GM23338 (cell line): ENCODE measurements around the gene CPNE8. TPM values are rescaled to one million over a fixed set of nuclear protein-coding genes. Genes with fewer than 3 reads are reported as not detected.

ENCODE experiments used
- ATAC-seq: fragments of 200-7000 bp; cut with Tn5 transposase; 3 replicates; pipeline ENCODE4 v1.9.1; 2020
- DNase-seq: peaks from one replicate; pipeline ENCODE4 v3.0.0-alpha.2; 2015; ENCODE audit warnings: low spot score
- H2AFZ ChIP-seq: fragments of 200-600 bp; sonication (generic); 2 replicates; pipeline ENCODE4 v1.8.0; 2016; ENCODE audit warnings: antibody characterized with exemption, mild to moderate bottlenecking, moderate library complexity
- H3F3A ChIP-seq: fragments of 200-600 bp; sonication (generic); replicated peaks from 2 replicates; pipeline ENCODE4 v1.8.0; 2017; ENCODE audit warnings: antibody characterized with exemption, mixed run types, low read depth
- H3K27ac ChIP-seq: fragments of 200-600 bp; sonication (generic); 2 replicates; pipeline ENCODE4 v1.6.1; 2016; ENCODE audit warnings: low read depth
- H3K27me3 ChIP-seq: fragments of 200-600 bp; sonication (generic); 2 replicates; pipeline ENCODE4 v1.8.0; 2016; ENCODE audit warnings: mild to moderate bottlenecking, mixed run types, moderate library complexity; ENCODE audit not compliant: insufficient read depth
- H3K36me3 ChIP-seq: fragments of 200-600 bp; sonication (generic); 2 replicates; pipeline ENCODE4 v1.8.0; 2016; ENCODE audit warnings: mild to moderate bottlenecking; ENCODE audit not compliant: insufficient read depth
- H3K4me1 ChIP-seq: fragments of 200-600 bp; sonication (generic); 2 replicates; pipeline ENCODE4 v1.8.0; 2016; ENCODE audit warnings: mild to moderate bottlenecking, moderate library complexity; ENCODE audit not compliant: insufficient read depth
- H3K4me2 ChIP-seq: fragments of 200-600 bp; sonication (generic); 2 replicates; pipeline ENCODE4 v1.7.1; 2017; ENCODE audit warnings: mixed run types
- H3K4me3 ChIP-seq: fragments of 200-600 bp; sonication (generic); 2 replicates; pipeline ENCODE4 v1.6.1; 2016; ENCODE audit warnings: mixed run types
- H3K79me2 ChIP-seq: fragments of 200-600 bp; sonication (generic); replicated peaks from 2 replicates; pipeline ENCODE4 v1.8.0; 2017; ENCODE audit warnings: mild to moderate bottlenecking; ENCODE audit not compliant: insufficient read depth
- H3K9me2 ChIP-seq: fragments of 200-600 bp; sonication (generic); 2 replicates; pipeline ENCODE4 v1.8.0; 2017; ENCODE audit not compliant: insufficient read depth
- H4K20me1 ChIP-seq: fragments of 200-600 bp; sonication (generic); replicated peaks from 2 replicates; pipeline ENCODE4 v1.8.0; 2017; ENCODE audit warnings: mild to moderate bottlenecking; ENCODE audit not compliant: insufficient read depth
- H3K27ac Mint-ChIP-seq: 2 replicates; pipeline ENCODE4 v1.8.0; 2020; ENCODE audit warnings: inconsistent platforms, mild to moderate bottlenecking, moderate library complexity, mixed read lengths
- H3K27me3 Mint-ChIP-seq: 3 replicates; pipeline ENCODE4 v1.8.0; 2022; ENCODE audit warnings: low read depth, mild to moderate bottlenecking, moderate library complexity, mixed read lengths, inconsistent platforms; ENCODE audit not compliant: insufficient read depth, poor library complexity
- H3K36me3 Mint-ChIP-seq: 3 replicates; pipeline ENCODE4 v1.8.0; 2021; ENCODE audit warnings: low read depth, mild to moderate bottlenecking, inconsistent platforms, moderate library complexity, mixed read lengths
- H3K4me1 Mint-ChIP-seq: 3 replicates; pipeline ENCODE4 v1.8.0; 2020; ENCODE audit warnings: mild to moderate bottlenecking, inconsistent platforms, mixed read lengths
- H3K4me3 Mint-ChIP-seq: 3 replicates; pipeline ENCODE4 v1.8.0; 2021; ENCODE audit warnings: moderate library complexity, mild to moderate bottlenecking, inconsistent platforms, mixed read lengths
- H3K9me3 Mint-ChIP-seq: 3 replicates; pipeline ENCODE4 v1.8.0; 2020; ENCODE audit warnings: moderate library complexity, mild to moderate bottlenecking, inconsistent platforms, mixed read lengths
- EZH2phosphoT487 ChIP-seq: fragments of 200-600 bp; sonication (generic); IDR thresholded peaks from one replicate; pipeline ENCODE4 v1.8.1; 2018; ENCODE audit warnings: antibody characterized with exemption; ENCODE audit not compliant: unreplicated experiment
- JUNB ChIP-seq: IDR thresholded peaks from one replicate; pipeline ENCODE4 v1.6.1; 2016; ENCODE audit warnings: antibody characterized with exemption; ENCODE audit not compliant: unreplicated experiment
- ZNF331 ChIP-seq: fragments of 250-450 bp; sonication (Bioruptor Pico); IDR thresholded peaks from 2 replicates; pipeline ENCODE4 v1.5.0; 2020; ENCODE audit warnings: low read depth, mild to moderate bottlenecking, moderate library complexity
- polyA plus RNA-seq: library from polyadenylated mRNA; unstranded; fragments of >200 nt; fragmentation: Nextera tagmentation; extraction: Ambion mirVana; gene quantifications from 2 replicates; pipeline ENCODE4 v1.2.1, GENCODE V29; 2016
- total RNA-seq: library from RNA; depleted of rRNA; stranded (reverse); fragments of >200 nt; shearing (Covaris generic); gene quantifications from 2 replicates; pipeline ENCODE4 v1.2.3, GENCODE V29; 2014
- TF ChIP-seq, protein P1 (sequence below), 2 experiments: fragments of 200-600 bp in 1 of 2; sonication (generic) in 1 of 2; conservative IDR thresholded peaks; 2 replicates each; pipeline versions ENCODE4 v1.5.1 to v1.6.1; 2016 to 2017; ENCODE audit warnings: antibody characterized with exemption in 2 of 2, low read depth in 2 of 2, mild to moderate bottlenecking in 2 of 2, moderate library complexity in 1 of 2
- TF ChIP-seq, protein P2 (sequence below): fragments of 250-450 bp; sonication (Bioruptor Pico); IDR thresholded peaks from 2 replicates; pipeline ENCODE4 v1.5.0; 2020; ENCODE audit warnings: mild to moderate bottlenecking, moderate library complexity
- TF ChIP-seq, protein P3 (sequence below): IDR thresholded peaks from 2 replicates; pipeline ENCODE4 v1.6.1; 2016; ENCODE audit warnings: antibody characterized with exemption
- TF ChIP-seq, protein P4 (sequence below): IDR thresholded peaks from one replicate; pipeline ENCODE4 v1.6.1; 2018; ENCODE audit warnings: antibody characterized with exemption; ENCODE audit not compliant: unreplicated experiment

CPNE8 gene
- total and polyA plus RNA-seq, 2 experiments from 2014 or later = 8.7 to 10.1 TPM

DNA sequence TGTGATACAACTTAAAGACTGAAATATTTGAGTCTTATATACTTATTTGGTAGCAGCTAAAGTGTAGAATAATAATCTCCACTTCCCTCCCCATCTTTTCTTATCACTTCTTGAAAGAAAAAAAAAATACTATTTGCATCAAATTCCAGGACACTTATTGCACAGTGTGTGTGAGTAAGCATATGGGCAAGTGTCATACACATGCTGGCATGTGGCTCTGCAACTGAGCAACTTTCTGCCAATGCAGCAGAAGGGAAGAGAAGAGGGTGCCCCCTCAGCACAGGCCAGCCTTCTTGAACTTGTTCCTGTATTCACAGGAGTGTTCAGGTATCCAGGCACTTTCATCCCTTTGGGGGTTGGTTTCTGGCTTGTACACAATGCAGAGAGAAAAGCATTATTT is 145.8 kb downstream of the CPNE8 start:
- Histone ChIP-seq H3K4me1 (peaks cover 17% of the 10 kb centered on the region), H3K27me3 (no peaks in the 10 kb centered on the region), H4K20me1 (no peaks in the 10 kb centered on the region), H3K9me2 (no peaks in the 10 kb centered on the region; the same call in 1 of the 2 replicates), H3F3A (no peaks in the 10 kb centered on the region), H3K27ac (no peak overlapping the region), H2AFZ (no peak overlapping the region), H3K79me2 (no peaks in the 10 kb centered on the region), H3K36me3 (no peaks in the 10 kb centered on the region), H3K4me3 (no peak overlapping the region), H3K4me2 (no peak overlapping the region)
- Mint-ChIP-seq H3K4me1 (peaks cover 9% of the 10 kb centered on the region), H3K27ac (no peak overlapping the region), H3K4me3 (no peak overlapping the region), H3K9me3 (no peaks in the 10 kb centered on the region; the same call in 2 of the 3 replicates), H3K27me3 (no peaks in the 10 kb centered on the region), H3K36me3 (peaks cover 2% of the 10 kb centered on the region; the same call in 1 of the 3 replicates)
- DNase-seq (no peak), ATAC-seq (no peak)
- no peak for TF ChIP-seq EZH2phosphoT487
- TF ChIP-seq, protein P1, sequence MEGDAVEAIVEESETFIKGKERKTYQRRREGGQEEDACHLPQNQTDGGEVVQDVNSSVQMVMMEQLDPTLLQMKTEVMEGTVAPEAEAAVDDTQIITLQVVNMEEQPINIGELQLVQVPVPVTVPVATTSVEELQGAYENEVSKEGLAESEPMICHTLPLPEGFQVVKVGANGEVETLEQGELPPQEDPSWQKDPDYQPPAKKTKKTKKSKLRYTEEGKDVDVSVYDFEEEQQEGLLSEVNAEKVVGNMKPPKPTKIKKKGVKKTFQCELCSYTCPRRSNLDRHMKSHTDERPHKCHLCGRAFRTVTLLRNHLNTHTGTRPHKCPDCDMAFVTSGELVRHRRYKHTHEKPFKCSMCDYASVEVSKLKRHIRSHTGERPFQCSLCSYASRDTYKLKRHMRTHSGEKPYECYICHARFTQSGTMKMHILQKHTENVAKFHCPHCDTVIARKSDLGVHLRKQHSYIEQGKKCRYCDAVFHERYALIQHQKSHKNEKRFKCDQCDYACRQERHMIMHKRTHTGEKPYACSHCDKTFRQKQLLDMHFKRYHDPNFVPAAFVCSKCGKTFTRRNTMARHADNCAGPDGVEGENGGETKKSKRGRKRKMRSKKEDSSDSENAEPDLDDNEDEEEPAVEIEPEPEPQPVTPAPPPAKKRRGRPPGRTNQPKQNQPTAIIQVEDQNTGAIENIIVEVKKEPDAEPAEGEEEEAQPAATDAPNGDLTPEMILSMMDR (conservative IDR thresholded peaks at IDR 0.05; ENCODE audit: low read depth in 2 of 2) = no peak
- TF ChIP-seq, protein P2, sequence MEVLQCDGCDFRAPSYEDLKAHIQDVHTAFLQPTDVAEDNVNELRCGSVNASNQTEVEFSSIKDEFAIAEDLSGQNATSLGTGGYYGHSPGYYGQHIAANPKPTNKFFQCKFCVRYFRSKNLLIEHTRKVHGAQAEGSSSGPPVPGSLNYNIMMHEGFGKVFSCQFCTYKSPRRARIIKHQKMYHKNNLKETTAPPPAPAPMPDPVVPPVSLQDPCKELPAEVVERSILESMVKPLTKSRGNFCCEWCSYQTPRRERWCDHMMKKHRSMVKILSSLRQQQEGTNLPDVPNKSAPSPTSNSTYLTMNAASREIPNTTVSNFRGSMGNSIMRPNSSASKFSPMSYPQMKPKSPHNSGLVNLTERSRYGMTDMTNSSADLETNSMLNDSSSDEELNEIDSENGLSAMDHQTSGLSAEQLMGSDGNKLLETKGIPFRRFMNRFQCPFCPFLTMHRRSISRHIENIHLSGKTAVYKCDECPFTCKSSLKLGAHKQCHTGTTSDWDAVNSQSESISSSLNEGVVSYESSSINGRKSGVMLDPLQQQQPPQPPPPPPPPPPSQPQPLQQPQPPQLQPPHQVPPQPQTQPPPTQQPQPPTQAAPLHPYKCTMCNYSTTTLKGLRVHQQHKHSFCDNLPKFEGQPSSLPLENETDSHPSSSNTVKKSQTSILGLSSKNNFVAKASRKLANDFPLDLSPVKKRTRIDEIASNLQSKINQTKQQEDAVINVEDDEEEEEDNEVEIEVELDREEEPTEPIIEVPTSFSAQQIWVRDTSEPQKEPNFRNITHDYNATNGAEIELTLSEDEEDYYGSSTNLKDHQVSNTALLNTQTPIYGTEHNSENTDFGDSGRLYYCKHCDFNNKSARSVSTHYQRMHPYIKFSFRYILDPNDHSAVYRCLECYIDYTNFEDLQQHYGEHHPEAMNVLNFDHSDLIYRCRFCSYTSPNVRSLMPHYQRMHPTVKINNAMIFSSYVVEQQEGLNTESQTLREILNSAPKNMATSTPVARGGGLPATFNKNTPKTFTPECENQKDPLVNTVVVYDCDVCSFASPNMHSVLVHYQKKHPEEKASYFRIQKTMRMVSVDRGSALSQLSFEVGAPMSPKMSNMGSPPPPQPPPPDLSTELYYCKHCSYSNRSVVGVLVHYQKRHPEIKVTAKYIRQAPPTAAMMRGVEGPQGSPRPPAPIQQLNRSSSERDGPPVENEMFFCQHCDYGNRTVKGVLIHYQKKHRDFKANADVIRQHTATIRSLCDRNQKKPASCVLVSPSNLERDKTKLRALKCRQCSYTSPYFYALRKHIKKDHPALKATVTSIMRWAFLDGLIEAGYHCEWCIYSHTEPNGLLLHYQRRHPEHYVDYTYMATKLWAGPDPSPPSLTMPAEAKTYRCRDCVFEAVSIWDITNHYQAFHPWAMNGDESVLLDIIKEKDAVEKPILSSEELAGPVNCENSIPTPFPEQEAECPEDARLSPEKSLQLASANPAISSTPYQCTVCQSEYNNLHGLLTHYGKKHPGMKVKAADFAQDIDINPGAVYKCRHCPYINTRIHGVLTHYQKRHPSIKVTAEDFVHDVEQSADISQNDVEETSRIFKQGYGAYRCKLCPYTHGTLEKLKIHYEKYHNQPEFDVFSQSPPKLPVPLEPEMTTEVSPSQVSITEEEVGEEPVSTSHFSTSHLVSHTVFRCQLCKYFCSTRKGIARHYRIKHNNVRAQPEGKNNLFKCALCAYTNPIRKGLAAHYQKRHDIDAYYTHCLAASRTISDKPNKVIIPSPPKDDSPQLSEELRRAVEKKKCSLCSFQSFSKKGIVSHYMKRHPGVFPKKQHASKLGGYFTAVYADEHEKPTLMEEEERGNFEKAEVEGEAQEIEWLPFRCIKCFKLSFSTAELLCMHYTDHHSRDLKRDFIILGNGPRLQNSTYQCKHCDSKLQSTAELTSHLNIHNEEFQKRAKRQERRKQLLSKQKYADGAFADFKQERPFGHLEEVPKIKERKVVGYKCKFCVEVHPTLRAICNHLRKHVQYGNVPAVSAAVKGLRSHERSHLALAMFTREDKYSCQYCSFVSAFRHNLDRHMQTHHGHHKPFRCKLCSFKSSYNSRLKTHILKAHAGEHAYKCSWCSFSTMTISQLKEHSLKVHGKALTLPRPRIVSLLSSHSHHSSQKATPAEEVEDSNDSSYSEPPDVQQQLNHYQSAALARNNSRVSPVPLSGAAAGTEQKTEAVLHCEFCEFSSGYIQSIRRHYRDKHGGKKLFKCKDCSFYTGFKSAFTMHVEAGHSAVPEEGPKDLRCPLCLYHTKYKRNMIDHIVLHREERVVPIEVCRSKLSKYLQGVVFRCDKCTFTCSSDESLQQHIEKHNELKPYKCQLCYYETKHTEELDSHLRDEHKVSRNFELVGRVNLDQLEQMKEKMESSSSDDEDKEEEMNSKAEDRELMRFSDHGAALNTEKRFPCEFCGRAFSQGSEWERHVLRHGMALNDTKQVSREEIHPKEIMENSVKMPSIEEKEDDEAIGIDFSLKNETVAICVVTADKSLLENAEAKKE (CRISPR knock-in tag) = no peak
- TF ChIP-seq, protein P3, sequence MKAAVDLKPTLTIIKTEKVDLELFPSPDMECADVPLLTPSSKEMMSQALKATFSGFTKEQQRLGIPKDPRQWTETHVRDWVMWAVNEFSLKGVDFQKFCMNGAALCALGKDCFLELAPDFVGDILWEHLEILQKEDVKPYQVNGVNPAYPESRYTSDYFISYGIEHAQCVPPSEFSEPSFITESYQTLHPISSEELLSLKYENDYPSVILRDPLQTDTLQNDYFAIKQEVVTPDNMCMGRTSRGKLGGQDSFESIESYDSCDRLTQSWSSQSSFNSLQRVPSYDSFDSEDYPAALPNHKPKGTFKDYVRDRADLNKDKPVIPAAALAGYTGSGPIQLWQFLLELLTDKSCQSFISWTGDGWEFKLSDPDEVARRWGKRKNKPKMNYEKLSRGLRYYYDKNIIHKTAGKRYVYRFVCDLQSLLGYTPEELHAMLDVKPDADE = no peak
- TF ChIP-seq JUNB = no peak
- TF ChIP-seq, protein P4, sequence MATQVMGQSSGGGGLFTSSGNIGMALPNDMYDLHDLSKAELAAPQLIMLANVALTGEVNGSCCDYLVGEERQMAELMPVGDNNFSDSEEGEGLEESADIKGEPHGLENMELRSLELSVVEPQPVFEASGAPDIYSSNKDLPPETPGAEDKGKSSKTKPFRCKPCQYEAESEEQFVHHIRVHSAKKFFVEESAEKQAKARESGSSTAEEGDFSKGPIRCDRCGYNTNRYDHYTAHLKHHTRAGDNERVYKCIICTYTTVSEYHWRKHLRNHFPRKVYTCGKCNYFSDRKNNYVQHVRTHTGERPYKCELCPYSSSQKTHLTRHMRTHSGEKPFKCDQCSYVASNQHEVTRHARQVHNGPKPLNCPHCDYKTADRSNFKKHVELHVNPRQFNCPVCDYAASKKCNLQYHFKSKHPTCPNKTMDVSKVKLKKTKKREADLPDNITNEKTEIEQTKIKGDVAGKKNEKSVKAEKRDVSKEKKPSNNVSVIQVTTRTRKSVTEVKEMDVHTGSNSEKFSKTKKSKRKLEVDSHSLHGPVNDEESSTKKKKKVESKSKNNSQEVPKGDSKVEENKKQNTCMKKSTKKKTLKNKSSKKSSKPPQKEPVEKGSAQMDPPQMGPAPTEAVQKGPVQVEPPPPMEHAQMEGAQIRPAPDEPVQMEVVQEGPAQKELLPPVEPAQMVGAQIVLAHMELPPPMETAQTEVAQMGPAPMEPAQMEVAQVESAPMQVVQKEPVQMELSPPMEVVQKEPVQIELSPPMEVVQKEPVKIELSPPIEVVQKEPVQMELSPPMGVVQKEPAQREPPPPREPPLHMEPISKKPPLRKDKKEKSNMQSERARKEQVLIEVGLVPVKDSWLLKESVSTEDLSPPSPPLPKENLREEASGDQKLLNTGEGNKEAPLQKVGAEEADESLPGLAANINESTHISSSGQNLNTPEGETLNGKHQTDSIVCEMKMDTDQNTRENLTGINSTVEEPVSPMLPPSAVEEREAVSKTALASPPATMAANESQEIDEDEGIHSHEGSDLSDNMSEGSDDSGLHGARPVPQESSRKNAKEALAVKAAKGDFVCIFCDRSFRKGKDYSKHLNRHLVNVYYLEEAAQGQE = no peak
- TF ChIP-seq ZNF331 = no peak
